ENCODE measurements around the gene CALR3. TPM values are rescaled to one million over a fixed set of nuclear protein-coding genes. Genes with fewer than 3 reads are reported as not detected.
A peak's percentile ranks its signal among the peaks of the same experiment; 100 is the strongest.

CALR3 gene
- total and polyA plus RNA-seq, 10 of the 15 experiments (the other 5 are each of a cell fraction or from before 2014, with no cell fraction given): 0.05 to 0.45 (median 0.12) TPM; not detected in 2

- no peak for TF ChIP-seq HSF1 (IDR thresholded peaks at IDR 0.05; ENCODE audit: low read depth, low read length)
- TF ChIP-seq NR2F1 (conservative IDR thresholded peaks at IDR 0.05): 0 out of 2 replicates have a peak, but pooled peaks have one; percentile 3
- TF ChIP-seq ZBED1 (IDR thresholded peaks at IDR 0.05; ENCODE audit: borderline replicate concordance): no peak
Measured at GRCh38 chr19:16542910-16543472, 47.0 kb upstream of the CALR3 start (continued).

GRCh38 chr19:16542045-16542909 is 46.3 kb upstream of the CALR3 start, which contains the start of gene CHERP:
Gene CHERP (minus strand): TSS chr19:16542437. CDS start chr19:16542378, 59 bp downstream.
- ChIA-PET CTCF (interaction anchor here (0.6 to 1.9 kb wide), 6 partner anchors 25 to 82 kb away, joined by 3 to 7 read pairs (median 4); no protein-coding TSS in a partner anchor), RAD21 (ENCODE audit: unreplicated experiment) (interaction anchor here (1.2 to 2.7 kb wide), 3 partner anchors 30 to 45 kb away, joined by 4 to 20 read pairs (median 8); no protein-coding TSS in a partner anchor), SMC1A (ENCODE audit: uncharacterized antibody, unreplicated experiment) (interaction anchor here (0.8 to 1.6 kb wide), 5 partner anchors 11 to 99 kb away, joined by 3 to 4 read pairs (median 4); no protein-coding TSS in a partner anchor), POLR2A (interaction anchor here (0.6 to 6.1 kb wide), 6 partner anchors 30 to 287 kb away, joined by 3 to 72 read pairs (median 4); partner anchors contain the start of genes SIN3B and SLC35E1)
- peak within 1 kb of the TSS; percentile 66 for H2AFZ ChIP-seq (ENCODE audit: control insufficient read depth, low read depth, low read length)
- peaks cover 75% of the 10 kb centered on the region for H3K79me2 ChIP-seq (ENCODE audit: control insufficient read depth, insufficient read depth, low read length)
- peak; percentile 44 for FAIRE-seq
- intact Hi-C loops (cut with micrococcal nuclease; ENCODE audit: unreplicated experiment): loop anchor here (1.0 to 10.0 kb wide), 3 partner anchors 46 to 97 kb away; no protein-coding TSS in a partner anchor
- no peaks in the 10 kb centered on the region; the same call in 2 of the 3 replicates for H3K9me3 ChIP-seq (replicated peaks; ENCODE audit: control insufficient read depth, insufficient read depth, low read length)
- peak within 1 kb of the TSS; percentile 99 for H3K4me3 ChIP-seq
- no peaks in the 10 kb centered on the region for H3K27me3 ChIP-seq (replicated peaks in 1 of 2; ENCODE audit: control insufficient read depth in 2 of 2, insufficient read depth in 2 of 2, low read length in 1 of 2)
- peak; percentile 83 for ATAC-seq
- peaks cover 4% of the 10 kb centered on the region; the same call in 1 of the 2 replicates for H4K20me1 ChIP-seq (ENCODE audit: control insufficient read depth, insufficient read depth)
- H3K27ac ChIP-seq (ENCODE audit: control insufficient read depth, insufficient read depth): peak within 1 kb of the TSS; percentile 74
- H3K4me2 ChIP-seq (ENCODE audit: control insufficient read depth, insufficient read depth): peak within 1 kb of the TSS; percentile 91
- H3K9ac ChIP-seq (ENCODE audit: control insufficient read depth, insufficient read depth, low read length): peak within 1 kb of the TSS; percentile 80
- under 1% methylated on average over 90 of the region's 108 CpGs for WGBS (ENCODE audit: insufficient coverage, insufficient replicate concordance, low lambda C conversion rate, missing lambda C conversion rate)
- BruUV-seq (replicated peaks): no TSS peak
- H3K4me1 ChIP-seq (ENCODE audit: control insufficient read depth, insufficient read depth, low read length): peaks cover 14% of the 10 kb centered on the region
- H3K36me3 ChIP-seq (ENCODE audit: control insufficient read depth in 2 of 2, insufficient read depth in 2 of 2, low read length in 1 of 2): peaks cover 7 to 13% of the 10 kb centered on the region in 2 experiments; a peak in 3 of 4 replicates
- in situ Hi-C loops (cut with MboI): no loop called here
- DNase-seq (ENCODE audit: low read depth, low spot score): peak; percentile 72
- no peak for TF ChIP-seq FOS (IDR thresholded peaks at IDR 0.05; ENCODE audit: borderline replicate concordance, extremely low read depth, insufficient read length)
- TF ChIP-seq CTCF (IDR thresholded peaks at IDR 0.05 in 2 of 3, conservative IDR thresholded peaks at IDR 0.05 in 1 of 3; ENCODE audit: control insufficient read depth in 2 of 3, extremely low read depth in 1 of 3, insufficient read depth in 1 of 3, low read depth in 3 of 3, low read length in 3 of 3): no peak
- peak; percentile 93 for TF ChIP-seq GATAD2B (conservative IDR thresholded peaks at IDR 0.05; ENCODE audit: low read depth)
- TF ChIP-seq HSF1 (IDR thresholded peaks at IDR 0.05; ENCODE audit: low read depth, low read length): no peak
- TF ChIP-seq MLLT1 (IDR thresholded peaks at IDR 0.05): no peak
- peak; percentile 87 for TF ChIP-seq HDGF (IDR thresholded peaks at IDR 0.05)
- TF ChIP-seq ZBED1 (IDR thresholded peaks at IDR 0.05; ENCODE audit: borderline replicate concordance): peak; percentile 28; the same call in 1 of the 2 replicates
- TF ChIP-seq CHD4 (IDR thresholded peaks at IDR 0.05): no peak
- TF ChIP-seq ELK1 (IDR thresholded peaks at IDR 0.05; ENCODE audit: low read depth, low read length): peak; percentile 99

All from GM12878 (cell line).